GM18508 (cell line): ENCODE measurements around the gene CALR3.

Experiments
- ATAC-seq: cut with Tn5 transposase; IDR thresholded peaks from one replicate; pipeline ENCODE4 v1.9.1; 2021; ENCODE audit warnings: moderate number of reproducible peaks; ENCODE audit not compliant: insufficient read depth, unreplicated experiment

CALR3 gene

GRCh38 chr19:16436780-16437332 lies 59.1 kb downstream of the CALR3 start:
- ATAC-seq, result no peak

- ATAC-seq, result no peak
These were observed 59.8 kb downstream of the CALR3 start for GRCh38 chr19:16435999-16436650.

GRCh38 chr19:16435238-16435917 lies 60.6 kb downstream of the CALR3 start:
- ATAC-seq, result no peak

GRCh38 chr19:16433986-16434385 lies 62.0 kb downstream of the CALR3 start:
- no peak for ATAC-seq

- no peak for ATAC-seq
These were observed 66.2 kb downstream of the CALR3 start for GRCh38 chr19:16429759-16430091.

- no peak for ATAC-seq
These were observed 66.8 kb downstream of the CALR3 start for GRCh38 chr19:16429066-16429758.
